ENCODE results near the gene GAPVD1.
"Not testable (repeated sequence)": the region's sequence is repeated elsewhere in the genome, so short reads cannot be mapped to it uniquely, and the experiment has no call there.

The GAPVD1 gene

GRCh38 chr9:125374443-125375309 lies 113.0 kb downstream of the GAPVD1 start:
- peak; percentile 62 for DNase-seq (ENCODE audit: low spot score)

GRCh38 chr9:125375820-125376219 lies 114.2 kb downstream of the GAPVD1 start:
- DNase-seq (ENCODE audit: low spot score) = no peak

GRCh38 chr9:125376261-125377226 lies 114.9 kb downstream of the GAPVD1 start:
- DNase-seq (ENCODE audit: low spot score) = no peak

- no peak for DNase-seq (ENCODE audit: low spot score)
These were observed 116.1 kb downstream of the GAPVD1 start for GRCh38 chr9:125377584-125378250.

GRCh38 chr9:125378778-125379177 lies 117.2 kb downstream of the GAPVD1 start:
- DNase-seq (ENCODE audit: low spot score) = no peak

- no peak for DNase-seq (ENCODE audit: low spot score)
These were observed 117.6 kb downstream of the GAPVD1 start for GRCh38 chr9:125379208-125379607.

GRCh38 chr9:125380406-125380805 lies 118.8 kb downstream of the GAPVD1 start:
- no peak for DNase-seq (ENCODE audit: low spot score)

GRCh38 chr9:125387861-125388524 lies 126.4 kb downstream of the GAPVD1 start:
- no peak for DNase-seq (ENCODE audit: low spot score)

GRCh38 chr9:125388978-125389377 lies 127.4 kb downstream of the GAPVD1 start:
- no peak for DNase-seq (ENCODE audit: low spot score)

GRCh38 chr9:125391704-125392103 lies 130.1 kb downstream of the GAPVD1 start:
- no peak for DNase-seq (ENCODE audit: low spot score)

GRCh38 chr9:125393426-125393825 lies 131.8 kb downstream of the GAPVD1 start:
- DNase-seq (ENCODE audit: low spot score) = no peak

- DNase-seq (ENCODE audit: low spot score) = no peak
These were observed 135.2 kb downstream of the GAPVD1 start for GRCh38 chr9:125396799-125397198.

- no peak for DNase-seq (ENCODE audit: low spot score)
These were observed 136.1 kb downstream of the GAPVD1 start for GRCh38 chr9:125397736-125398135.

- no peak for DNase-seq (ENCODE audit: low spot score)
These were observed 136.6 kb downstream of the GAPVD1 start for GRCh38 chr9:125398243-125398642.

GRCh38 chr9:125399165-125399564 lies 137.5 kb downstream of the GAPVD1 start:
- no peak for DNase-seq (ENCODE audit: low spot score)

- no peak for DNase-seq (ENCODE audit: low spot score)
These were observed 138.0 kb downstream of the GAPVD1 start for GRCh38 chr9:125399666-125400065.

- DNase-seq (ENCODE audit: low spot score) = not testable (repeated sequence)
These were observed 138.6 kb downstream of the GAPVD1 start for GRCh38 chr9:125400232-125400631.

GRCh38 chr9:125400725-125401716 lies 139.4 kb downstream of the GAPVD1 start:
- no peak for DNase-seq (ENCODE audit: low spot score)

GRCh38 chr9:125404733-125405132 lies 143.1 kb downstream of the GAPVD1 start:
- DNase-seq (ENCODE audit: low spot score) = no peak

Data from CD4-positive, alpha-beta T cell treated with Interleukin-6 at 100 ng/mL for 8 hours (primary cell).